TTC549 (cell line): ENCODE results near the gene PRKAG2.
"Not testable (repeated sequence)": the region's sequence is repeated elsewhere in the genome, so short reads cannot be mapped to it uniquely, and the experiment has no call there.

ENCODE experiments used
- FAIRE-seq: peaks from 2 replicates; lab custom pipeline; 2012; peaks lifted over from hg19 to GRCh38; lab: Jason Lieb, UNC

Gene PRKAG2

DNA sequence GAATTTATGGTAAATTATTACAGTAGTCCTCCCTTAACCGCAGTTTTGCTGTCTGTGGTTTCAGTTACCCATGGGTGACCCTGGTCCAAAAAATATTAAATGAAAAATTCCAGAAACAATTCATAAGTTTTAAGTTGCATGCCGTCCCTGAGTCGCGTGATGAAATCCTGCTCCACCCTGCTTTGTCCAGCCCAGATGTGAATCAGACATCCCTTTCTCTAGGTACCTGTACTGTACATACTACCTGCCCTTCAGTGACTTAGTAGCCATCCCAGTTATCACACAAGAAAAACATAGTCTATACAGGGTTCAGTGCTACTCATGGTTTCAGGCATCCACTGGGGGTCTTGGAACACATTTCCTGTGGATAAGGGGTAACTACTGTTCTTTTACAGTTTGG is 336.8 kb downstream of the PRKAG2 start:
- no peak for FAIRE-seq

DNA sequence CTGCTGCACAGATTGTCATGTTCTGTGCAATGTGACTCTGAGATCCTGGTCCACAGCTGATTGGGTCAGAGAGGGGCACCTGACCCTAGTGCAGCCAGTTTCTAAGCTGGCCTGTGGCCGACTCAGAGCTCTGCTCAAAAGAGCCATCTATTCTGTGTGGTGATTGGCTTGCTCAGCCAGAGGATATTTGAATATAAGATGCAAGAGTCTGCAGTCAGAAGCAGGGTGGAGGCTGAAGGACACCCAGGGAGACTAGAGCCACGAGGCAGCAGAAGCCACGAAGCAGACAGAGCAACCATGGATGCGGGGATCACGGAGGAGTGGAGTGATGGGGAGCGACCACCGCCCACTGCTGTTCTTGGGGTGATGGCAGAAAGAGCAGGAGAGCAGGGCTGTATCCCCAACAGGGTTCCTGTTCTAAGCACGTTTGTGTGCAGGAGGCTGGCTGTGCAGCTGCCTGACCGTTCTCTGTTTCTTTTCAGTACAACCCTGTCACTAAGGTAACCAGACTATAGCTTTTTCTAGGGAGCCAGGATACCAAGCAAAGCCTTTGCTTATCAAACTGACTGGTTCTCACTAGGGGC is 337.7 kb downstream of the PRKAG2 start:
- FAIRE-seq = no peak

DNA sequence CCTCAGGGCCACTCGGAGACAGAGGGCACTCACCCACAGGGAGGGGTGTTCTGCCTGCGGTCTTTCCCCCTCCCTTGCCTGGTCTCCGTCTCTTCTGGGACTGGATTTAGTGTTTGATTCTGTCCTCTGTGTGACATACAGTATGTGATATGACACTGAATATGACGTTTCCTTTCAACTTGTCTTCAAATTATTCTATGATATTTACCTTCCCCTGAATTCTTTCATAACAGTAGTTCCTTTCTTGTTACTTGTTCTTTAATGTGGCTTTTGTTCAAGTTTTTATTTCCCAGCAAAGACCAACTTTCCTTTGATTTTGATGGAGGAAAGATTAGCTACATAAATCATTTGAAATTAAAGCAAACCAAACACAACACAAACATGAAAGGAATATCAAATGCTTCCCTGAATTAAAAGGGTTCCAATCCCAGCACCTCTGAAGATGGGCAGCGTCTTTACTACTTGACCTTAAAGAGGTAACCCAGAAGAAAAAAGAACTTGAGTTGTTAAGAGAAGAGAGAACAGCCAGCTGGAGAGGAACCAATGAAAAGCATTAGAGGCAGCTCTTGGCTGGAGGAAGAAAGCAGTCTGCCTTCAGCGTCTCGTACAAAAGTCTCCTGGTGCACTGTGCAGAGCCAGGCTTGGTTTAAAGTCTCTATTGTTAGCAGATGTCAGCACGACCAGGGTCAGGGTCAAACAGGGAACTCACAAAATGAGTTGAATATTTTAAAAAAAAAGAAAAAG is 338.9 kb downstream of the PRKAG2 start:
- FAIRE-seq = no peak

DNA sequence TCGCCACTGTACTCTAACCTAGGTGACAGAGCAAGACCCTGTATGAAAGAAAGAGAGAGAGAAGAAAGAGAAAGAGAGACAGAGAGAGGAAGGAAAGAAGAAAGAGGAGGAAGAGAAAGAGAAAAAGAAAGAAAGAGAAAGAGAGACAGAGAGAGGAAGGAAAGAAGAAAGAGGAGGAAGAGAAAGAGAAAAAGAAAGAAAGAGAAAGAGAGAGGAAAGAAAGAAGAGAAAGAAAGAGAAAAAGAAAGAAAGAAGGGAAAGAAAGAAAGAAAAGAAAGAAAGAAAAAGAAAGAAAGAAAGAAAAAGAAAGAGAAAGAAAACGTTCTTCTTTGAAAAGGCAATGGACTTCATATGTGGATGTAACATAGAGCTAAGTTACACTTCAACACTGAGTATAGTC is 340.7 kb downstream of the PRKAG2 start:
- not testable (repeated sequence) for FAIRE-seq

DNA sequence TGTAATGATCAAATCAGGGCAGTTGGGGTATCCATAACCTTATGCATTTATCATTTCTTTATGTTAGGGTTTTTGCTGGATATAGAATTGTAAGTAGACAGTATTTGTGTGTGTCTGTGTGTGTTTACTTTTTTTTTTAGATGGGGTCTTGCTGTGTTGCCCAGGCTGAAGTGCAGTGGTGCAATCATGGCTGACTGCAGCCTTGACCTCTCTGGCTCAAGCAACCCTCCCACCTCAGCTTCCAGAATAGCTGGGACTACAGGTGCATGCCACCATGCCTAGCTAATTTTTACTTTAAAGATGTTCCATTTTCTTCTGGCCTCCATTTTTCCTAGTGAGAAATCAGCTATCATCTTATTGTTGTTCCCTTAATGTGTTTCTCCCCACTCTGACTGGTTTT is 347.1 kb downstream of the PRKAG2 start:
- FAIRE-seq = no peak

DNA sequence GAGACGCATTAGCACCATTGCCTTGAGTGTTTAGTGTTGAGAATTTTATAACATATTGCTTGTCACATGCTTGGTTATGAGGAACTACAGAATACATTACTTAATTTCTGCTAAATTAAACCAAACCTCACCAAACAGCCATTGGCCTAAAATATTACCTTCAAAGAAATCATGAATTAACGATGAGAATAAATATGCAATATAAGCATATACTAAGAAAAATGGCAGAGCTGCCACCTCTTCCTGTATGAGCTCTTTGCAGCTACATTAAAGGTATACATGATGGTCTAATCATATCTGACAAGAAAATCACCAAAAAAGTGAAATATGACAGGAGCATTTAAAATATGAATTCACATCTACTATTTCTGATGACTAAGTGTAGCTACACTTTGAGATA is 352.1 kb downstream of the PRKAG2 start:
- no peak for FAIRE-seq

DNA sequence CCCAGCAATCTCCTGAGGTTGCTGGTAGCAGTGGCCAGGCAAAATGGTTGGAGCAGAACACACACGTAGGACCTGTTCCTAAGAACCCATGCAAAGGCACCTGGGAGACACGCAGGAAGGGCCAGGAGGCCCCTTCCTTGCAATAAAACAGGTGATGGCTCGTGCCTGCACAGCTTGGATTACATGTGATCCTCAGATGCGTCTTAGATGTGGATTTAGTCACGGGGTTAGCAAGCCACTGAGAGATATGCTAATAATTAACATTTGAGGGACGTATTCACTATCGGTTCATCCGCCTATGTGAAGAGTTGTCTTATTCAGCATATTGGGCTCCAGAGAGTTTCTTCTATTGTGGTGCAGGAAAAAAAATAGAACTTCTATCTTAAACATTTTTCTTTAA is 352.6 kb downstream of the PRKAG2 start:
- FAIRE-seq = no peak

DNA sequence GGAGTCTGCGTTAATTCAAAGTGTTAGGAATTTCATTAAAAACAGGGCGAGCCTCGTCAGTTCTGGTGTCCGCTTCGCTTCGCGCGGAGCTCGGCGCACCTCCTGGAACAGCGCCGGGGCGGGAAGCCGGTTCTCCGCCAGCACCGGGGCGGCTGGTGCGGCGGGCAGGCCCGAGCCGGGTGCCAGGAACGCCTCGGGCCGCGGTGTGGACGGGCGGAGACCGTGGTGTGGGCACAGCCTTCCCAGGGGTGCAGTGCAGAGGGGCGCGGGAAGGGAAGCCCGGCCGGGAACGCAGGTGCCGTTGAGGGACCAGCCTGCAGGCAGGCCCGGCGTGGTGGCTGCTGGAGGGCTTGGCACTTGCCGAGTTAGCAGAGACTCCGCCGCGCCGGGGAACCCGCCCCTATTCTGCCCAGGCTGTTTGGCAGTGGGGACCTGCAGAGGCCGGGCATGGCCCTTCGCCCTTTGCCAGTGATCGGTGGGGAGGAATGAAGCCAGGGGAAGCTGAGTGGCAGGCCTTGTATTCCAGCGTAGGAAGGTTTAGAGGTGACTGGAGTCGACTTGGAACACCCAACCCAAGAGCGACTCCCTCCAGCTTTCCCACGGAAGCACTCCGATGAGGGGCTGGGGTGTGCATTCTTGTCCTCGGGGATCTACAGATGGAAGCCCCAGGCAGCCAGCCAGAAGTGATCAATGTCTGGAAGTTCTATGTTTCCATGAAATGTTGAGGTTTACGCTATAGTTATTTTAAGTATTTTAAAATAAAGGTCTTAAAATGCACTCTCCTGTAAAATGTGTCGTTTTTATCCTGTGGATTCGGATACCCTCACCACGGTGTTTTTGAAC is 356.3 kb downstream of the PRKAG2 start:
- no peak for FAIRE-seq

DNA sequence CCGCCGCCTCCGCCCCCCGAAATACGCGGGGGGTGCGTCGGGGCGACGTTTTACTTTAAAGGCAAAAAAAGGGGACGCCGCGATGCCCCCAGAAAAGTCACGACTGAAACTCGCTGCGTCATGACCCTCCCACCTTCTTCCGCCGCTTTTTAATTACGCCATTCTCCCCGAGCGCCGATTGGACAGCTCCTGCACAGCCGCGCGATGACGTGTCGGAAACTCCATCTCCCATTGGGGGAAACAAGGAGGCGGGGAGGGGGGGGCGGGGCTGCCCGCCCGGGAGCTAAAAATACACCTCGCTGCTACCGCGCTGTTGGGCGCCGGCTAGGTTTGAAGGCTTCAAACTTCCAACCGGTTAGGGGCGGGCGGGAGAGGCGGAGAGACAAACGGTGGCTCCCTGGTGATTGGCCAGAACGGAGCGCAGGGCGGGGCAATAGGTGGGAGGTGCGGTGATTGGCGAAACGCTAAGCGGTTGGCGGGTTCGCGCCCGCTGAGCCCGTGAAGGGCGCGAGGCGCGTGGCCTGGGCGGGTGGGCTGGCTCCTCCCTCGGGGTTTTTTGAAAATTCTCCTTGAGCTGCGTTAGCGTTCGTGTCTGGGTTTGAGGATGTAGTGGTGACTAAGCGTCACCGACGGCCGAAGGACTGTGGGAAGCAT is 357.0 kb downstream of the PRKAG2 start, which contains the start of gene RHEB:
Gene RHEB (minus strand): TSS at position 131 of the 654 bp plus-strand sequence. CDS start 384 bp downstream, outside the sequence.
- FAIRE-seq = no peak

DNA sequence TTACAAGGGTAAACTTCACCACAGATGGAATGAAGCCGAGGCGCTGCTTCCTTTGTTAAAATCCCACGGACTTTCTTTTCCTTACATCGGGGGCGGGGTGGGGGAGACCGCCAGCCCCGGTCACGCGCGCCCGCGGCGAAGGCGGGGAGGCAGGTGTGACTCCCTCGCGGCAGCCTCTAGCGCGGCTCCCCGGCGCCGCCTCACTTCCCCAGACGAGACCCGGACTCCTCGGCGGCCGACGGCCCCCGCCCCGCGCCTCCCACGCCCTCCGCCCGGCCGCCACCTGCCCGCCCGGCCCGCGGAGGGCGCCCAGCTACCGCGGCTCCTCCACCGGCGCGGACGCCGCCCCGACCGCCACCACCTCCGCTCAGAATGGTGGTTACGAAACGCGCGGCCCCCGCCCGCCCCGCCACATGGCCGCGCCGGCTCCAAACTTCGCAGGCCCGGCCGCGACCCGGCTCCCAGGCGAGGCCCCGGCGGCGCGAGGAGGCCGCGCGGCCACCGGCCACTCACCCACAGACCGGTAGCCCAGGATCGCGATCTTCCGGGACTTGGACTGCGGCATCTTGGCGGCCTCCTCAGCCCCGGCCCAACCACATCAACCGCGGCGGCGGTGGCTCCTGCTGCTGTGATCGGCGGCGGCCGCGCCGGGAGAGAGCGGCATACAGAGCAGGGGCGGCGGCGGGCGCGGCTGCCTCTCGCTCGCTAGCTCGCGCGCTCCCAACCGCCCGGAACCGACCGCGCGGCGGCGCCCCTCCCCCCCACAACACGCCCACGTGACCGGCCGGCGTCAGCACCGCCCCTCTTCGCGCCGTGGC is 357.8 kb downstream of the PRKAG2 start:
- not testable (repeated sequence) for FAIRE-seq

DNA sequence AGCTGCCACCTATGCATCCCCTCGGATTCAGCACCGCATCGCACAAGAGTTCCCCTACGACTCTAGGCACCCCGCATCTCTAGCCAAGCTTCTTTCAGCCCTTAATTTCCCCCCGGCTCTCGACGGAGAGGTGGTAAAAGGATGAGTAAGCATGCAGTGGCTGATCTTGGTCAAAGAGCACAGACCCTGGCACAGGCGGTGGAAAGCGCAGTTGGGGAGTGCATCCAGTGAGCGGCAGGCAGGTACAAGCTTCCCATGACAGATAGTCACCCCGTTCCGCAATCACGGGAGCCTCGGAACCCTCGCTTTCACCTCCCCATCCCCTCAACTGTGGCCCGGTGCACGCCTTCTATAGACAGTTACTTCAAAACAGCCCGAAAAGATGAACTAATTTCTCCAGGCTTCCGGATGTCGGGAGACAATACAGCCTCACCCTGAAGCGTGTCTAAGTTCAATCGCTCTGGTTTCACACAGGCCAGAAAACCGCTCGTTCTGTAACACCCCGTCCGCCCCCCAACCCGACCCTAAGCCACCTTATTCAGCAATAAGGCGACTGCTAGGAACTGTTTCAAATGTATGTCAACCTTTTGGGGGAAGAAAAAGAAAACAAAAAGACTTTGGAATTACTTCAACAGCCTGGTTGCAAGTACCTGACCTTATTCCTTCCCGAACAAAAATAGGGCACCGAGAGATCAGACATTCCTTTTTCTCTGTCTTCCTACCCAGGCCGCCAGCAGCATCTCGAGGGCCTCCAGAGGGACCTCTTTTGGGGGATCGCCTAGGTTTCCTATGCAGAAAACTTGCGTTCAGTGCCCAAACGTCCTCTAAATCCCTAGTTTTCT is 358.6 kb downstream of the PRKAG2 start:
- no peak for FAIRE-seq

DNA sequence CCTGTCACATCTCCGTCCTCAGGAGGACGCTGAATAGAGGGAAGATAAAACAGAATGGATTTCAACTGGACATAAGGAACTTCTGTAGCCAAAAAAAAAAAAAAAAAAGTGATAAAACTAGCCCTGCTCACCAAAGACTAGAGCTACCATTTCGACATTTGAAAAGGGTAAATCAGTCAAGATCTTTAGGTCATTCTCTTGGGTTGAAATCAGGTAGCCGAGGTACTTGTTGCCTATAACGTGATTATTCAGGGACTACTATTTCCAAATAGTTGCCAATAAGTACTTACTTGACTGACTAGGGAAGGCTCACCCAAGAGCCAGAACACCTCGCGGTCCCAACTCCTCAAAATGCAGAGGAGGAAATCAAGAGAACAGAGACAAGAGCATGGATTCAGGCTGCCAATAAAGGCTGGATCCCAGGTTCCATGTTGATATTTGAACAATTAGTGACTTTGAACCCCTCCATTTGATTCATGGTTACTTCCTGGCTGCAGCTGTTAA is 359.3 kb downstream of the PRKAG2 start:
- no peak for FAIRE-seq

DNA sequence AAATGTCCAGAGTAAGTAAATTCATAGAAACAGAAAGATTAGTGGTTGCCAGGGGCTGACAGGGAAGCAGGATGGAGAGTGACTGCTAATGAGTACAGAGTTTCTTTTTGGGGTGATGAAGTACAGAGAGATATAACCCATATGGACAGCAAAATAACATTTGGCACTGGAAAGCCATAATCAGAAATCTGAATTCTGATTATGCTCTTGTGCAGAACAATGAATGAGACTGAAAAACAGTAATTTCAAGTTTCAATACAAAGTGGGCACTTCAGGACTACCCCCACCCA is 361.7 kb downstream of the PRKAG2 start:
- no peak for FAIRE-seq

DNA sequence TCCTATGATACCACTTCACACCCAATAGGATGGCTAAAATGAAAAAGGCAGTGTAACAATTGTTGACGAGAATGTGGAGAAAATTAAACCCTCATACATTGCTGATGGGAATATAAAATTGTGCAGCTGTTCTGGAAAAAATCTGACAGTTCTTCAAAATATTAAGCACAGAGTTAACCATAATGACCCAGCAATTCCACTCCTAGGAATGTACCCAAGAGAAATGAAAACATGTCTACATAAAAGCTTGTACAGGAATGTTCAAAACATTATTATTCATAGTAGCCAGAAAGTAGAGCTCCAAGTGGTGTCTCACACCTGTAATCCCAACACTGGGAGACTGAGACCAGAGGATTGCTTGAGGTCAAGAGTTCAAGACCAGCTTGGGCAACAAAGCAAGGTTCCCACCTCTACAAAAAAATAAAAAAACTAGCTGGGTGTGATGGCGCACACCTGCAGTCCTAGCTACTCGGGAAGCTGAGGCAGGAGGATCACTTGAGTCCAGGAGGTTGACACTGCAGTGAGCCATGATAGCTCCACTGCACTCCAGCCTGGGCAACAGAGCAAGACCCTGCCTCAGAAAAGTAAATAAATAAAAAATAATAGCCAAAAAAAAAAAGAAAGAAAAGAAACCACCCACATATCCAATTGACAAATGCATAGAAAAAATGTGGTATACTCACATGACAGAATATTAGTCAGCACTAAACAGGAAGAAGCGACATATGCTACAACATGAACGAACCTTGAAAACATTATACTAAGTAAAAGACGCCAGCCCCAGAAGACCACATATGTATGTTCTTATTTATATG is 362.2 kb downstream of the PRKAG2 start:
- FAIRE-seq = no peak

DNA sequence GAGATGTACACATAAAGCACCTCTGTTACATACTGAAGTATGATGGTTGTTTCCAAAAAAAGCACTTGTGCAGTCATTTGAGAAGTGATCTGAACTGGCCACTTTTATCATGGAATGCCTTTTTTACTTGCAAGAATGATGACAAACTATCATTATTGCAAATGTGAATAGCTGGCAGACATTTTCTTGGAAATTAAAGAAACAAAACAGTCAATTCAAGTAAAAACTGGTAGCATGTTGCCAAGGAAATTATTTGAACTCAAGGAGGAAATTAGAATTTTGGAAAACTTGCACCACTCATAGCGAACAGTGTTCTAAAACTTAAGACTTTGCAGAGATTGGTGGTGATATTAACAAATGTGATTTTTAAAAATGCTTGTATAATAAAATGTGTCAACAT is 363.8 kb downstream of the PRKAG2 start:
- FAIRE-seq = no peak

DNA sequence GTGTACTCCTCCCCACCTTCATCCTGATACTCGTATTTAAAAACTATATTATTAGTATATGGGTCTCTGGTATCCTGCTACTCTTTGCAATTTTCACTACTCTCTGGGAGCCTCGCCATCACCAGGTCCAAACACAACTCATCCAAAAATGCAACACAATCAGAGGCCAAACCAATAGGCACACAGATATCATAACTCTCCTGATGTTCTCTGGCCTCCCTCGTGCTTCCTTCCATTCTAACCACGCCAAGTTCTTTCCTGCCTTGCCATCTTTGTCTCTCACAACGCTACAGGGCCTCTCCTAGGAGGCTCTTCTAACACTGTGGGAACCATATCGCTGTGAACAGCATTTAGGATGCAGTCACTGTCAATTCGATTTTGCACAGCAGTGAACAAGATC is 364.6 kb downstream of the PRKAG2 start:
- FAIRE-seq = no peak

DNA sequence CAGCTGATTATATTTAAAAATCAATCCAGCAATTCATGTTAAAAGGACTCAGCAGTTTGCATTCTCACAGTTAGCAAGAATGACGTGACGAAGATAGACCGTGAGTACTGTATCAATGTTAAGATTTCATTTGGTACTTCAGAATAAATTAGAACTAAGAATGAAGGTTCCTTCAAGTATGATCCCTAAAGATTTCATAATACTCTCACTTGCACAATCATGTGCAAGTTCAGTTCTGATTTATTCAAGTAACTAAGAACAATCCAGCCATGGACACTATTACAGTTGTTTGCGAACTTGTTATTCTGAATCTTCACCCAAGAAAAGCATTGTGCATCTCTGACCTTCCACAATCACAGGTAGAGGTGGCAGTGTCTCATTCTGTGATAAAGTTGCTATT is 365.0 kb downstream of the PRKAG2 start:
- FAIRE-seq = no peak

DNA sequence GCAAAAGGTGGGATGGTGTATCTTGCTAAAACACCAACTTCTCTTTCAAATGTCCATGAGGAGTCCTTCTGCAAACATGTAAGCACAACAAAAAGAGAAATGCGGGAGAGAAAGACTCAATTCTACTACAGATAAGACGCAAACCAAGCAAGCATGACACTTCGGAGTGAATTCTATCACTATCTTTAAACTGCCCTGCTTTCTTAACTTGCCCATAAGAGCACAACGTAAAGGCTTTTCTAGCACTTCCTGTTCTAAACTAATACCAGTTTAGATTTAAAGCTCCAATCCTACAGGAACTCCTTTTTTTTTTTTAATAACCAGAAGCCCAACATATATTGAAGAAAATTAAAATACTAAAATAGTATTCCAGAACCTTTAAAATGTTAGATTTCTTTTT is 365.6 kb downstream of the PRKAG2 start:
- FAIRE-seq = no peak

DNA sequence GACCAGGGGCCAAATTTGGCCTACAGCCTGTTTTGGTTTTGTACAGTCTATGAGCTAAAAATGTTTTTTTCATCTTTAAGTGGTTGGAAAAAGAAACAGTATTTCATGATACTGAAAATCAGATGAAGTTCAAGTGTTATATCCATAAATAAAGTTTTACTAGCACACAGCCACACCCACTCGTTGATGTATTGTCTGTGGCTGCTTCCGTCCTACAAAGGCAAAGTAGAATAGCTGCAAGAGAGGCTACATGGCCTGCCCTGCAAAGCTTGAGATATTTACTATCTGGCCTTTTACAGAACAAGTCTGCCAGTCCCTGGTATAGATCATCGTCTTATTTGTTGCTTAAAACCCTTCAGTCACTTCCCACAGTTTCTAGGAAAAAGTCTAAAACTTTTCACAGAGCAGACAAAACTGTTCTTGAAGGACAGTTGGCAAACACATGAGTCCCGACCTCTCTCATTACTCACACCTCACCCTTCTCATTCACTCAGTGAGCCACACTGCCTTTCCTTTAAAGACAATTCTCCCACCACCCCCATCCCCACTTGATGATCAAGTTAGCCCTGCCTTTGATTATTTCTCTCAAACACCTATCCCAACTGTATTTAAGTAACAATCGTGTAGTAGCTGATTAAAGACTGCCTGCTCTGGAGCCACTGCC is 367.1 kb downstream of the PRKAG2 start:
- no peak for FAIRE-seq
